SK-N-SH (cell line): ENCODE measurements around the gene ZMYND8. TPM values are rescaled to one million over a fixed set of nuclear protein-coding genes. Genes with fewer than 3 reads are reported as not detected.
A peak's percentile ranks its signal among the peaks of the same experiment; 100 is the strongest.

Experiments
- CTCF ChIA-PET: fragments of 300-600, 350-600 bp; formaldehyde crosslinking; extraction: SDS; loops from one replicate; lab custom pipeline; 2021; lab: Yijun Ruan, JAX
- POLR2A ChIA-PET: fragments of 350-600 bp; sonication (Branson Sonifier 250); formaldehyde crosslinking; extraction: SDS; loops from one replicate; lab custom pipeline; 2020; ENCODE audit warnings: antibody characterized with exemption, inconsistent platforms; lab: Yijun Ruan, JAX
- DNase-seq: peaks from one replicate; pipeline ENCODE4 v3.0.0; 2012
- H2AFZ ChIP-seq: fragments of 200-600 bp; sonication (generic); 2 replicates; pipeline ENCODE4 v1.8.1; 2016; ENCODE audit warnings: antibody characterized with exemption, mild to moderate bottlenecking, low read depth
- H3F3A ChIP-seq: fragments of 200-600 bp; sonication (generic); replicated peaks from 2 replicates; pipeline ENCODE3; 2016; ENCODE audit warnings: antibody characterized with exemption, mild to moderate bottlenecking; ENCODE audit not compliant: insufficient read depth
- H3K27ac ChIP-seq, 2 experiments: fragments of 200-500 bp in 1 of 2; fragments of 200-600 bp in 1 of 2; sonication (Bioruptor generic) in 1 of 2; sonication (generic), shearing (Covaris generic) in 1 of 2; 2 replicates each; pipeline versions ENCODE4 v1.5.1 to v1.6.1; 2014 to 2016; ENCODE audit warnings: low read depth in 2 of 2, inconsistent platforms in 1 of 2, low read length in 1 of 2, mild to moderate bottlenecking in 1 of 2, mixed read lengths in 1 of 2
- H3K27me3 ChIP-seq: fragments of 200-600 bp; sonication (generic), shearing (Covaris generic); 2 replicates; pipeline ENCODE4 v1.6.1; 2016; ENCODE audit warnings: mixed run types; ENCODE audit not compliant: insufficient read depth
- H3K36me3 ChIP-seq, 2 experiments: fragments of 200-500 bp in 1 of 2; fragments of 200-600 bp in 1 of 2; sonication (Bioruptor generic) in 1 of 2; sonication (generic) in 1 of 2; replicated peaks in 1 of 2; 2 replicates each; pipeline versions ENCODE3 to v1.5.1; 2014 to 2016; ENCODE audit warnings: low read length in 1 of 2, mild to moderate bottlenecking in 1 of 2; ENCODE audit not compliant: insufficient read depth in 2 of 2, control insufficient read depth in 1 of 2
- H3K4me1 ChIP-seq, 2 experiments: fragments of 200-500 bp in 1 of 2; fragments of 200-600 bp in 1 of 2; sonication (Bioruptor generic) in 1 of 2; sonication (generic), shearing (Covaris generic) in 1 of 2; 2 replicates each; pipeline versions ENCODE4 v1.5.1 to v1.6.1; 2014 to 2016; ENCODE audit warnings: low read depth in 1 of 2, low read length in 1 of 2, mixed run types in 1 of 2; ENCODE audit not compliant: insufficient read depth in 2 of 2, control insufficient read depth in 1 of 2
- H3K4me2 ChIP-seq: fragments of 200-600 bp; sonication (generic), shearing (Covaris generic); 2 replicates; pipeline ENCODE4 v1.6.1; 2017; ENCODE audit warnings: mixed run types
- H3K4me3 ChIP-seq, 2 experiments: fragments of 200-500 bp in 1 of 2; fragments of 200-600 bp in 1 of 2; sonication (Bioruptor generic) in 1 of 2; sonication (generic), shearing (Covaris generic) in 1 of 2; 2 replicates each; pipeline versions ENCODE4 v1.5.1 to v1.8.1; 2014 to 2016; ENCODE audit warnings: low read depth in 2 of 2, inconsistent platforms in 1 of 2, low read length in 1 of 2, mild to moderate bottlenecking in 1 of 2, mixed read lengths in 1 of 2, moderate library complexity in 1 of 2
- H3K79me2 ChIP-seq: fragments of 200-600 bp; sonication (generic); 2 replicates; pipeline ENCODE4 v1.8.1; 2017; ENCODE audit warnings: mild to moderate bottlenecking; ENCODE audit not compliant: insufficient read depth
- H3K9ac ChIP-seq: fragments of 200-600 bp; sonication (generic); 2 replicates; pipeline ENCODE4 v1.6.1; 2017; ENCODE audit warnings: mixed run types
- H3K9me2 ChIP-seq: fragments of 200-600 bp; sonication (generic); 2 replicates; pipeline ENCODE4 v1.6.1; 2017; ENCODE audit warnings: mixed run types
- H3K9me3 ChIP-seq: fragments of 200-600 bp; sonication (generic); 2 replicates; pipeline ENCODE4 v1.6.1; 2017; ENCODE audit warnings: mixed run types, mild to moderate bottlenecking, moderate library complexity
- H4K20me1 ChIP-seq: fragments of 200-600 bp; sonication (generic); 2 replicates; pipeline ENCODE4 v1.6.1; 2017; ENCODE audit warnings: mild to moderate bottlenecking, mixed run types; ENCODE audit not compliant: insufficient read depth
- CHD2 ChIP-seq: fragments of 150-350 bp; IDR thresholded peaks from 2 replicates; pipeline ENCODE4 v1.6.1; 2018; ENCODE audit warnings: low read length; ENCODE audit not compliant: partially characterized antibody
- EZH2phosphoT487 ChIP-seq: fragments of 200-600 bp; sonication (generic); IDR thresholded peaks from 2 replicates; pipeline ENCODE4 v1.6.1; 2017; ENCODE audit warnings: low read depth, mixed run types, mild to moderate bottlenecking, antibody characterized with exemption, moderate library complexity, borderline replicate concordance
- FOSL2 ChIP-seq: IDR thresholded peaks from 2 replicates; pipeline ENCODE4 v1.4.0; 2012; ENCODE audit warnings: low read depth, mild to moderate bottlenecking, moderate library complexity, borderline replicate concordance
- FOXJ3 ChIP-seq: sonication (generic); formaldehyde crosslinking; IDR thresholded peaks from 2 replicates; pipeline ENCODE4 v1.5.1; 2020; ENCODE audit warnings: mild to moderate bottlenecking, missing genetic modification reagents
- GABPA ChIP-seq: IDR thresholded peaks from 2 replicates; pipeline ENCODE4 v1.4.0; 2012; ENCODE audit warnings: low read depth, mild to moderate bottlenecking
- GATA2 ChIP-seq: sonication (generic); formaldehyde crosslinking; IDR thresholded peaks from 2 replicates; pipeline ENCODE4 v1.5.0; 2020; ENCODE audit warnings: mild to moderate bottlenecking, missing genetic modification reagents
- JUND ChIP-seq: IDR thresholded peaks from 2 replicates; pipeline ENCODE4 v1.4.0; 2012
- MXI1 ChIP-seq: IDR thresholded peaks from 2 replicates; pipeline ENCODE4 v1.6.1; 2012; ENCODE audit warnings: mild to moderate bottlenecking, low read depth, low read length, improper control_type of control experiment
- NFIC ChIP-seq: IDR thresholded peaks from 2 replicates; pipeline ENCODE4 v1.4.0; 2012; ENCODE audit warnings: borderline replicate concordance
- POLR2AphosphoS5 ChIP-seq: IDR thresholded peaks from 2 replicates; pipeline ENCODE4 v1.6.1; 2012; ENCODE audit warnings: low read depth, low read length
- RXRA ChIP-seq: IDR thresholded peaks from 2 replicates; pipeline ENCODE4 v1.4.0; 2012; ENCODE audit warnings: low read depth, mild to moderate bottlenecking, borderline replicate concordance
- TAF1 ChIP-seq: IDR thresholded peaks from 2 replicates; pipeline ENCODE4 v1.6.1; 2012; ENCODE audit warnings: low read depth, mild to moderate bottlenecking, low read length, moderate library complexity, borderline replicate concordance
- TEAD4 ChIP-seq: IDR thresholded peaks from 2 replicates; pipeline ENCODE4 v1.4.0; 2012; ENCODE audit warnings: mild to moderate bottlenecking, borderline replicate concordance; ENCODE audit not compliant: insufficient read depth
- WGBS: methylation state at CpG from one replicate; pipeline ENCODE4 v1.1.6; 2017; ENCODE audit warnings: low lambda C conversion rate; 5-methylcytosine and 5-hydroxymethylcytosine counted together
- polyA plus RNA-seq, 3 experiments: library from polyadenylated mRNA; depleted of rRNA; stranded (reverse); fragments of >200 nt; gene quantifications; 2 replicates each; pipeline ENCODE4 v1.2.3, GENCODE V29; 2012
- TF ChIP-seq, protein P1 (sequence below): fragments of 150-350 bp; IDR thresholded peaks from 2 replicates; pipeline ENCODE4 v1.6.1; 2017; ENCODE audit warnings: antibody characterized with exemption, low read length, low read depth, borderline replicate concordance
- TF ChIP-seq, protein P2 (sequence below): IDR thresholded peaks from 2 replicates; pipeline ENCODE4 v1.4.0; 2012; ENCODE audit warnings: low read depth, borderline replicate concordance
- TF ChIP-seq, protein P3 (sequence below): fragments of 200-600 bp; sonication (generic); IDR thresholded peaks from 2 replicates; pipeline ENCODE4 v1.6.1; 2017; ENCODE audit warnings: antibody characterized with exemption, mild to moderate bottlenecking, moderate library complexity

ZMYND8 gene
- polyA plus RNA-seq, 1 of the 3 experiments (the other 2 are of a cell fraction) = 25.3 TPM

DNA sequence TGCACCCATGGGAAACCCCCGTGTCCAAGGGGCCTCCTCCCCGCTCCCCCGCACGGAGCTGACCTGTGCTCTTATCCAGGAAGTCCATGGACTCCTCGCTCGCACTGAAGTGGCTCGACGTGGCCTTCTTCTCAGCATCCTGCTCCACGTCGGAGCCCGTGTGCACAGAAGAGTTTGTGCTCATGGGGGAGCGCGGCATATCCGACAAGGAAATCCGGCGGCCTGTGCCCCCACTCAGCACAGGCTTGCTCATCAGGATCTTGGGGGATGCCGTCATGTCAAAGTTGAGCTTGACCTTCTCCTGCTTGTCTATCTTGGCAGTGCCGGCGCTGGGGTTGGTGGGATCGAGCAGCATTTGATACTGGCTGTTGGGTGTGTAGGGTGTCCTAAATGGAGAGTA lies 80.2 kb downstream of the ZMYND8 start:
- peaks cover 72% of the 10 kb centered on the region for H3F3A ChIP-seq
- no peaks in the 10 kb centered on the region for H3K27me3 ChIP-seq
- H3K4me2 ChIP-seq = peak overlapping the region; percentile 41; the same call in 1 of the 2 replicates
- peaks cover 49% of the 10 kb centered on the region for H3K79me2 ChIP-seq
- no peaks in the 10 kb centered on the region for H4K20me1 ChIP-seq
- no peak for DNase-seq
- TF ChIP-seq, protein P1, sequence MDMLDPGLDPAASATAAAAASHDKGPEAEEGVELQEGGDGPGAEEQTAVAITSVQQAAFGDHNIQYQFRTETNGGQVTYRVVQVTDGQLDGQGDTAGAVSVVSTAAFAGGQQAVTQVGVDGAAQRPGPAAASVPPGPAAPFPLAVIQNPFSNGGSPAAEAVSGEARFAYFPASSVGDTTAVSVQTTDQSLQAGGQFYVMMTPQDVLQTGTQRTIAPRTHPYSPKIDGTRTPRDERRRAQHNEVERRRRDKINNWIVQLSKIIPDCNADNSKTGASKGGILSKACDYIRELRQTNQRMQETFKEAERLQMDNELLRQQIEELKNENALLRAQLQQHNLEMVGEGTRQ = no peak
- TF ChIP-seq RXRA (no peak), TEAD4 (no peak), POLR2AphosphoS5 (no peak), EZH2phosphoT487 (no peak), CHD2 (no peak), FOXJ3 (CRISPR knock-in tag) (no peak)
- TF ChIP-seq, all 33 proteins: peak for 0
- H3K9me3 ChIP-seq = no peaks in the 10 kb centered on the region
- ChIA-PET POLR2A (no interaction called here), CTCF (interaction anchor here (1.3 to 16.3 kb wide), 3 partner anchors 70 to 105 kb away, joined by 4 to 546 read pairs (median 4); no protein-coding TSS in a partner anchor)
- H3K36me3 ChIP-seq = peaks cover 15 to 49% of the 10 kb centered on the region in 2 experiments
- 95% methylated on average over 17 of the region's 20 CpGs for WGBS
- H2AFZ ChIP-seq = no peak overlapping the region
- H3K9ac ChIP-seq = no peak overlapping the region
- H3K27ac ChIP-seq = peak overlapping the region; percentile 50 to 97; a peak in 3 of 4 replicates
- no peaks in the 10 kb centered on the region for H3K9me2 ChIP-seq
- H3K4me1 ChIP-seq = peaks cover 8 to 48% of the 10 kb centered on the region in 2 experiments
- H3K4me3 ChIP-seq = no peak overlapping the region

DNA sequence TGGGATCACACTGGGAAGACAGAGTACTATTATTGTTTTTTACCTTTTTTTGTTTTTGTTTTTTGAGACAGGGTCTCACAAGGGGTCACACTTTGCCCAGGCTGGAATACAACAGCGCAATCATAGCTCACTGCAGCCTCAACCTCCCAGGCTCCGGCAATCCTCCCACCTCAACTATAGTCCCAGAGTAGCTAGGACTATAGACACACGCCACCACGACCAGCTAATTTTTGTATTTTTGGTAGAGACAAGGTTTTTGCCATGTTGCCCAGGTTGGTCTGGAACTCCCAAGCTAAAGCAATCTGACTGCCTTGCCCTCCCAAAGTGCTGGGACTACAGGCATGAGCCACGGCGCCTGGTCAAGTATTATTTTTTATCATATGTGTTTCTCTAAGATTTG lies 81.0 kb downstream of the ZMYND8 start:
- H3K4me2 ChIP-seq = peak overlapping the region; percentile 41
- no peak overlapping the region for H3K4me3 ChIP-seq
- H3K27ac ChIP-seq = peak overlapping the region in 1 of 2 experiments; percentile 97; a peak in 3 of 4 replicates
- CTCF ChIA-PET = interaction anchor here (0.8 to 16.3 kb wide), 8 partner anchors 12 to 345 kb away, joined by 3 to 546 read pairs (median 20); partner anchors contain the start of gene ZMYND8
- no peaks in the 10 kb centered on the region for H4K20me1 ChIP-seq
- peaks cover 56% of the 10 kb centered on the region for H3K79me2 ChIP-seq
- H3K9me2 ChIP-seq = no peaks in the 10 kb centered on the region
- H3K9me3 ChIP-seq = no peaks in the 10 kb centered on the region
- H3K9ac ChIP-seq = peak overlapping the region; percentile 72; the same call in 1 of the 2 replicates
- POLR2A ChIA-PET = no interaction called here
- DNase-seq = no peak
- TF ChIP-seq NFIC (no peak), GABPA (no peak), TAF1 (no peak), POLR2AphosphoS5 (no peak), JUND (no peak), FOSL2 (no peak), TEAD4 (no peak), MXI1 (no peak), GATA2 (CRISPR knock-in tag) (no peak), FOXJ3 (CRISPR knock-in tag) (no peak)
- TF ChIP-seq, protein P2, sequence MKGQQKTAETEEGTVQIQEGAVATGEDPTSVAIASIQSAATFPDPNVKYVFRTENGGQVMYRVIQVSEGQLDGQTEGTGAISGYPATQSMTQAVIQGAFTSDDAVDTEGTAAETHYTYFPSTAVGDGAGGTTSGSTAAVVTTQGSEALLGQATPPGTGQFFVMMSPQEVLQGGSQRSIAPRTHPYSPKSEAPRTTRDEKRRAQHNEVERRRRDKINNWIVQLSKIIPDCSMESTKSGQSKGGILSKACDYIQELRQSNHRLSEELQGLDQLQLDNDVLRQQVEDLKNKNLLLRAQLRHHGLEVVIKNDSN = no peak
- TF ChIP-seq, protein P1 = no peak
- TF ChIP-seq, protein P3, sequence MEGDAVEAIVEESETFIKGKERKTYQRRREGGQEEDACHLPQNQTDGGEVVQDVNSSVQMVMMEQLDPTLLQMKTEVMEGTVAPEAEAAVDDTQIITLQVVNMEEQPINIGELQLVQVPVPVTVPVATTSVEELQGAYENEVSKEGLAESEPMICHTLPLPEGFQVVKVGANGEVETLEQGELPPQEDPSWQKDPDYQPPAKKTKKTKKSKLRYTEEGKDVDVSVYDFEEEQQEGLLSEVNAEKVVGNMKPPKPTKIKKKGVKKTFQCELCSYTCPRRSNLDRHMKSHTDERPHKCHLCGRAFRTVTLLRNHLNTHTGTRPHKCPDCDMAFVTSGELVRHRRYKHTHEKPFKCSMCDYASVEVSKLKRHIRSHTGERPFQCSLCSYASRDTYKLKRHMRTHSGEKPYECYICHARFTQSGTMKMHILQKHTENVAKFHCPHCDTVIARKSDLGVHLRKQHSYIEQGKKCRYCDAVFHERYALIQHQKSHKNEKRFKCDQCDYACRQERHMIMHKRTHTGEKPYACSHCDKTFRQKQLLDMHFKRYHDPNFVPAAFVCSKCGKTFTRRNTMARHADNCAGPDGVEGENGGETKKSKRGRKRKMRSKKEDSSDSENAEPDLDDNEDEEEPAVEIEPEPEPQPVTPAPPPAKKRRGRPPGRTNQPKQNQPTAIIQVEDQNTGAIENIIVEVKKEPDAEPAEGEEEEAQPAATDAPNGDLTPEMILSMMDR = no peak
- peaks cover 9 to 50% of the 10 kb centered on the region in 2 experiments for H3K36me3 ChIP-seq
- H2AFZ ChIP-seq = no peak overlapping the region
- 95% methylated on average over 6 of the region's 6 CpGs for WGBS
- peaks cover 70% of the 10 kb centered on the region for H3F3A ChIP-seq
- H3K27me3 ChIP-seq = no peaks in the 10 kb centered on the region
- peaks cover 8 to 48% of the 10 kb centered on the region in 2 experiments for H3K4me1 ChIP-seq
